Natural killer cell treated with Interleukin-12 subunit alpha and Interleukin-12 subunit beta and Interleukin-15 and Interleukin-18, amount 100 ng/mL, for 72 hours (primary cell): ENCODE results near the gene VILL. TPM values are rescaled to one million over a fixed set of nuclear protein-coding genes. Genes with fewer than 3 reads are reported as not detected.

Experiments
- ATAC-seq, 2 donors: fragments of 150-1000 bp; cut with Tn5 transposase in 1 of 2; sonication (Bioruptor Pico), chemical (Tn5 transposase) in 1 of 2; 2 replicates each; pipeline ENCODE4 v1.10.0; 2021
- DNase-seq: peaks from one replicate; pipeline ENCODE4 v3.0.0; 2022; ENCODE audit warnings: low spot score
- H3K27ac Mint-ChIP-seq, 2 donors: 1 replicate in 1 of 2; 2 replicates in 1 of 2; pipeline ENCODE4 v1.8.0; 2022; ENCODE audit warnings: mixed read lengths in 2 of 2, mild to moderate bottlenecking in 1 of 2, moderate library complexity in 1 of 2
- H3K27me3 Mint-ChIP-seq, 2 donors: 1 replicate in 1 of 2; 2 replicates in 1 of 2; pipeline ENCODE4 v1.8.0; 2022; ENCODE audit warnings: mixed read lengths in 2 of 2
- H3K36me3 Mint-ChIP-seq: one replicate; pipeline ENCODE4 v1.8.0; 2022; ENCODE audit warnings: mixed read lengths
- H3K4me1 Mint-ChIP-seq, 2 donors: 1 replicate in 1 of 2; 2 replicates in 1 of 2; pipeline ENCODE4 v1.8.0; 2022; ENCODE audit warnings: low read depth in 2 of 2, mixed read lengths in 2 of 2, mild to moderate bottlenecking in 1 of 2
- H3K4me3 Mint-ChIP-seq: one replicate; pipeline ENCODE4 v1.8.0; 2022; ENCODE audit warnings: mixed read lengths
- H3K9me3 Mint-ChIP-seq: 2 replicates; pipeline ENCODE4 v1.8.0; 2022; ENCODE audit warnings: mixed read lengths
- total RNA-seq, 2 donors: library from RNA; stranded (reverse); gene quantifications; one replicate each; pipeline ENCODE4 v1.2.3, GENCODE V29; 2022

Gene VILL
- total RNA-seq, 2 donors from 2014 or later, result 8.2 to 16.9 TPM

- DNase-seq, result no peak
- ATAC-seq, result no peak
- peaks cover 7% of the 10 kb centered on the region for H3K36me3 Mint-ChIP-seq
Measured at GRCh38 chr3:38015984-38016383, 25.4 kb downstream of the VILL start.

GRCh38 chr3:38016410-38016809 lies 25.8 kb downstream of the VILL start:
- Mint-ChIP-seq H3K4me1 (peaks cover 6 to 8% of the 10 kb centered on the region in 2 donors), H3K4me3 (no peak overlapping the region), H3K9me3 (no peaks in the 10 kb centered on the region), H3K27me3 (no peaks in the 10 kb centered on the region), H3K27ac (no peak overlapping the region), H3K36me3 (peaks cover 7% of the 10 kb centered on the region)
- ATAC-seq (no peak), DNase-seq (peak; percentile 25)

More at GRCh38 chr3:38015984-38016383, 25.4 kb downstream of the VILL start:
- Mint-ChIP-seq H3K27me3 (no peaks in the 10 kb centered on the region), H3K9me3 (no peaks in the 10 kb centered on the region), H3K4me1 (peaks cover 6 to 8% of the 10 kb centered on the region in 2 donors), H3K27ac (no peak overlapping the region), H3K4me3 (no peak overlapping the region)

GRCh38 chr3:38016847-38017444 lies 26.4 kb downstream of the VILL start:
- DNase-seq, result peak; percentile 45
- Mint-ChIP-seq H3K4me1 (peaks cover 6 to 8% of the 10 kb centered on the region in 2 donors), H3K27me3 (no peaks in the 10 kb centered on the region), H3K9me3 (no peaks in the 10 kb centered on the region), H3K36me3 (peaks cover 7% of the 10 kb centered on the region), H3K4me3 (no peak overlapping the region), H3K27ac (no peak overlapping the region)
- ATAC-seq, result peak in 1 of 2 donors; percentile 2

- no peak overlapping the region for H3K27ac Mint-ChIP-seq
- no peak overlapping the region for H3K4me3 Mint-ChIP-seq
- peaks cover 7% of the 10 kb centered on the region for H3K36me3 Mint-ChIP-seq
Measured at GRCh38 chr3:38017445-38018295, 27.1 kb downstream of the VILL start.

GRCh38 chr3:38018296-38019266 lies 28.0 kb downstream of the VILL start:
- H3K27me3 Mint-ChIP-seq, result no peaks in the 10 kb centered on the region
- no peaks in the 10 kb centered on the region for H3K9me3 Mint-ChIP-seq
- ATAC-seq, result no peak
- H3K36me3 Mint-ChIP-seq, result peaks cover 7% of the 10 kb centered on the region
- peak; percentile 58 for DNase-seq
- no peak overlapping the region for H3K27ac Mint-ChIP-seq
- peaks cover 12 to 15% of the 10 kb centered on the region in 2 donors for H3K4me1 Mint-ChIP-seq
- no peak overlapping the region for H3K4me3 Mint-ChIP-seq

More at GRCh38 chr3:38017445-38018295, 27.1 kb downstream of the VILL start:
- Mint-ChIP-seq H3K9me3 (no peaks in the 10 kb centered on the region), H3K4me1 (peaks cover 6 to 8% of the 10 kb centered on the region in 2 donors), H3K27me3 (no peaks in the 10 kb centered on the region)
- ATAC-seq (peak in 1 of 2 donors; percentile 4), DNase-seq (peak; percentile 58)

GRCh38 chr3:38019658-38020341 lies 29.2 kb downstream of the VILL start:
- no peak for ATAC-seq
- Mint-ChIP-seq H3K9me3 (no peaks in the 10 kb centered on the region), H3K36me3 (peaks cover 6% of the 10 kb centered on the region), H3K4me1 (peaks cover 20 to 25% of the 10 kb centered on the region in 2 donors), H3K27ac (peak overlapping the region in 1 of 2 donors; percentile 4), H3K4me3 (no peak overlapping the region), H3K27me3 (no peaks in the 10 kb centered on the region)
- DNase-seq, result no peak

GRCh38 chr3:38020342-38020726 lies 29.7 kb downstream of the VILL start:
- H3K27ac Mint-ChIP-seq, result peak overlapping the region in 1 of 2 donors; percentile 4
- no peaks in the 10 kb centered on the region for H3K9me3 Mint-ChIP-seq
- H3K4me1 Mint-ChIP-seq, result peaks cover 24 to 25% of the 10 kb centered on the region in 2 donors
- DNase-seq, result no peak
- peaks cover 1% of the 10 kb centered on the region for H3K36me3 Mint-ChIP-seq
- no peak for ATAC-seq
- no peak overlapping the region for H3K4me3 Mint-ChIP-seq
- H3K27me3 Mint-ChIP-seq, result no peaks in the 10 kb centered on the region

- Mint-ChIP-seq H3K9me3 (no peaks in the 10 kb centered on the region), H3K27ac (no peak overlapping the region), H3K4me1 (peaks cover 30 to 33% of the 10 kb centered on the region in 2 donors), H3K4me3 (no peak overlapping the region), H3K27me3 (no peaks in the 10 kb centered on the region), H3K36me3 (no peaks in the 10 kb centered on the region)
- DNase-seq (peak; percentile 58), ATAC-seq (no peak)
Measured at GRCh38 chr3:38021196-38021595, 30.6 kb downstream of the VILL start.

GRCh38 chr3:38022301-38022700 lies 31.7 kb downstream of the VILL start:
- DNase-seq (peak; percentile 49), ATAC-seq (no peak)
- no peaks in the 10 kb centered on the region for H3K9me3 Mint-ChIP-seq
- no peak overlapping the region for H3K4me3 Mint-ChIP-seq
- no peaks in the 10 kb centered on the region for H3K36me3 Mint-ChIP-seq
- peaks cover 25 to 33% of the 10 kb centered on the region in 2 donors for H3K4me1 Mint-ChIP-seq
- H3K27ac Mint-ChIP-seq, result peak overlapping the region in 1 of 2 donors; percentile 8
- no peaks in the 10 kb centered on the region for H3K27me3 Mint-ChIP-seq

GRCh38 chr3:38022896-38023709 lies 32.5 kb downstream of the VILL start:
- no peak for ATAC-seq
- H3K9me3 Mint-ChIP-seq, result no peaks in the 10 kb centered on the region
- peak overlapping the region; percentile 93 to 95 for H3K27ac Mint-ChIP-seq

GRCh38 chr3:38026856-38027255 lies 36.3 kb downstream of the VILL start:
- Mint-ChIP-seq H3K4me3 (no peak overlapping the region), H3K4me1 (peaks cover 33 to 38% of the 10 kb centered on the region in 2 donors), H3K36me3 (no peaks in the 10 kb centered on the region), H3K9me3 (no peaks in the 10 kb centered on the region), H3K27me3 (peaks cover 7 to 8% of the 10 kb centered on the region in 2 donors), H3K27ac (no peak overlapping the region)
- DNase-seq (no peak), ATAC-seq (no peak)

More at GRCh38 chr3:38022896-38023709, 32.5 kb downstream of the VILL start:
- Mint-ChIP-seq H3K4me1 (peaks cover 25 to 33% of the 10 kb centered on the region in 2 donors), H3K4me3 (peak overlapping the region; percentile 97), H3K36me3 (no peaks in the 10 kb centered on the region), H3K27me3 (peaks cover 0 to 1% of the 10 kb centered on the region in 2 donors)
- peak; percentile 44 for DNase-seq
